ENCODE measurements around the gene CTTNBP2NL. TPM values are rescaled to one million over a fixed set of nuclear protein-coding genes. Genes with fewer than 3 reads are reported as not detected.

CTTNBP2NL gene
- total and polyA plus RNA-seq, 3 donors from 2014 or later: 13.8 to 19.4 (median 16.3) TPM

- 43 to 49% methylated on average over 2 of the region's 2 CpGs for WGBS, 2 donors
- intact Hi-C loops (cut with DNase I; ENCODE audit: low total_unique reads): no loop called here
These were observed 43.6 kb downstream of the CTTNBP2NL start for GRCh38 chr1:112439592-112439991.

DNA sequence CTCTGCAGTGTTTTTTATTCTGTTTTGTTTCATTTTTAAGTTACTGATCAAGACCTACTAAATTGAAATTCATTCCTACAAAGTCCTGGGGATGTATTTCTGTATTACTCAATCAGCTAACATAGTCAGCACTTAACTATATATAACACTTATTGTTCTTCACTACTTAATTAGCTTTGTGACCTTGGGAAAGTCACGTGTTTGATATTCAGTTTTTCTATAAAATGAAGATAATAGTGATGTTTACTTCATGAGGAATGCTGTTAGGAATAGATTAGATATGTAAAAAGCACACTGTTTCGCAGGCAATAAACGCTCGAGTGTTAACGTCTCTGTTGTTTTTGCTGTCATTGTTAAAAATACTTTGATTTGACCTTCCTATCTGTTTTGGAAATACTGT lies 44.6 kb downstream of the CTTNBP2NL start:
- H3K27me3 ChIP-seq: no peaks in the 10 kb centered on the region
- 76 to 83% methylated on average over 5 of the region's 5 CpGs for WGBS, 2 donors
- H3K4me3 ChIP-seq: no peak overlapping the region
- intact Hi-C loops (cut with DNase I; ENCODE audit: low total_unique reads): no loop called here
- no peaks in the 10 kb centered on the region for H3K9me3 ChIP-seq
- no peaks in the 10 kb centered on the region for H3K36me3 ChIP-seq (ENCODE audit: low read depth, missing control alignments)
- TF ChIP-seq POLR2A (IDR thresholded peaks at IDR 0.05) (no peak), CTCF (IDR thresholded peaks at IDR 0.05) (no peak)
- H3K27ac ChIP-seq: no peak overlapping the region
- DNase-seq: no peak
- H3K4me1 ChIP-seq: no peaks in the 10 kb centered on the region

More at GRCh38 chr1:112439592-112439991, 43.6 kb downstream of the CTTNBP2NL start:
- Histone ChIP-seq H3K4me3 (no peak overlapping the region), H3K36me3 (ENCODE audit: low read depth, missing control alignments) (no peaks in the 10 kb centered on the region), H3K9me3 (no peaks in the 10 kb centered on the region), H3K4me1 (no peaks in the 10 kb centered on the region), H3K27ac (peak overlapping the region in 1 of 2 donors; percentile 14), H3K27me3 (no peaks in the 10 kb centered on the region)
- TF ChIP-seq POLR2A (IDR thresholded peaks at IDR 0.05) (no peak), CTCF (IDR thresholded peaks at IDR 0.05) (no peak)
- DNase-seq: no peak

DNA sequence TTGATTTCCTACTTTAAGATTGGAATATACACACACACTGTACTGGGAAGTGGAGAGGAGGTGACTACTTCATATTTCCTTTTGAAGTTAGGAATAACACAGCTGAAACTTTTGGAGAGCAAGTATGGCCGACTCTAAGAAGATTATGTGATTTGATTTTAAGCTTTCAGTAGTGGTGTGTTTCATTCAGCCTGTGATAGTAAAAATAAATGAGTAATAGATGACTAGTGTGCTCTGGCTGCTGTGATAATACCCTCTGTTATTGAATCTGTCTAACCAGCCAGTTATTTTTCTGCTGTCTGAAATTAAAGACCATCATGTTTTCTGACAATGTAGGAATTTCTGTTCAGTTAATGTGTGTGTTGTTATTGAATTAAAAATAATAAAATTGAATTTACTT lies 48.3 kb downstream of the CTTNBP2NL start:
- no peaks in the 10 kb centered on the region for H3K36me3 ChIP-seq (ENCODE audit: low read depth, missing control alignments)
- no peak for TF ChIP-seq POLR2A (IDR thresholded peaks at IDR 0.05)
- no peak for TF ChIP-seq CTCF (IDR thresholded peaks at IDR 0.05)
- no peaks in the 10 kb centered on the region for H3K27me3 ChIP-seq
- H3K9me3 ChIP-seq: no peaks in the 10 kb centered on the region
- 75 to 77% methylated on average over 1 of the region's 1 CpG for WGBS, 2 donors
- intact Hi-C loops (cut with DNase I; ENCODE audit: low total_unique reads): no loop called here
- no peak overlapping the region for H3K4me3 ChIP-seq
- no peak overlapping the region for H3K27ac ChIP-seq
- H3K4me1 ChIP-seq: peaks cover 3% of the 10 kb centered on the region
- DNase-seq: no peak

- DNase-seq: no peak
- Histone ChIP-seq H3K9me3 (no peaks in the 10 kb centered on the region), H3K4me3 (no peak overlapping the region), H3K36me3 (ENCODE audit: low read depth, missing control alignments) (no peaks in the 10 kb centered on the region), H3K27ac (no peak overlapping the region), H3K27me3 (no peaks in the 10 kb centered on the region), H3K4me1 (peaks cover 3% of the 10 kb centered on the region)
- intact Hi-C loops (cut with DNase I; ENCODE audit: low total_unique reads): no loop called here
- no peak for TF ChIP-seq POLR2A (IDR thresholded peaks at IDR 0.05)
- TF ChIP-seq CTCF (IDR thresholded peaks at IDR 0.05): no peak
- WGBS, 2 donors: 61 to 67% methylated on average over 1 of the region's 1 CpG
These were observed 49.6 kb downstream of the CTTNBP2NL start for GRCh38 chr1:112445596-112445995.

GRCh38 chr1:112446411-112446810 lies 50.4 kb downstream of the CTTNBP2NL start:
- Histone ChIP-seq H3K4me1 (peaks cover 3% of the 10 kb centered on the region), H3K4me3 (no peak overlapping the region), H3K27ac (no peak overlapping the region), H3K36me3 (ENCODE audit: low read depth, missing control alignments) (no peaks in the 10 kb centered on the region), H3K9me3 (no peaks in the 10 kb centered on the region), H3K27me3 (no peaks in the 10 kb centered on the region)
- intact Hi-C loops (cut with DNase I; ENCODE audit: low total_unique reads): no loop called here
- TF ChIP-seq CTCF (IDR thresholded peaks at IDR 0.05) (no peak), POLR2A (IDR thresholded peaks at IDR 0.05) (no peak)
- no peak for DNase-seq
- 77 to 79% methylated on average over 1 of the region's 1 CpG for WGBS, 2 donors

All from testis (tissue), 3 donors.